NCI-H2029 (cell line): ENCODE results near the gene MORN1.
"Not testable (repeated sequence)": the region's sequence is repeated elsewhere in the genome, so short reads cannot be mapped to it uniquely, and the experiment has no call there.

Source experiments
- DNase-seq: peaks from one replicate; lab custom pipeline; 2025; lab: John Stamatoyannopoulos, UW

Gene MORN1

GRCh38 chr1:2304282-2304681 lies 87.1 kb downstream of the MORN1 start:
- DNase-seq = no peak

GRCh38 chr1:2303781-2304180 lies 87.6 kb downstream of the MORN1 start:
- no peak for DNase-seq

GRCh38 chr1:2303016-2303775 lies 88.2 kb downstream of the MORN1 start:
- DNase-seq = no peak

GRCh38 chr1:2302292-2302925 lies 88.9 kb downstream of the MORN1 start:
- DNase-seq = no peak

GRCh38 chr1:2301607-2302291 lies 89.6 kb downstream of the MORN1 start:
- no peak for DNase-seq

GRCh38 chr1:2300851-2301606 lies 90.3 kb downstream of the MORN1 start:
- no peak for DNase-seq

GRCh38 chr1:2300004-2300771 lies 91.2 kb downstream of the MORN1 start:
- DNase-seq = no peak

GRCh38 chr1:2299131-2299627 lies 92.2 kb downstream of the MORN1 start:
- DNase-seq = no peak

GRCh38 chr1:2298685-2299084 lies 92.7 kb downstream of the MORN1 start:
- no peak for DNase-seq

- no peak for DNase-seq
These were observed 93.9 kb downstream of the MORN1 start for GRCh38 chr1:2297246-2298011.

- DNase-seq = no peak
These were observed 94.7 kb downstream of the MORN1 start for GRCh38 chr1:2296614-2297013.

- DNase-seq = not testable (repeated sequence)
These were observed 95.1 kb downstream of the MORN1 start for GRCh38 chr1:2296211-2296610.

- DNase-seq = no peak
These were observed 95.8 kb downstream of the MORN1 start for GRCh38 chr1:2295526-2295925.

GRCh38 chr1:2294725-2295078 lies 96.7 kb downstream of the MORN1 start:
- no peak for DNase-seq

- DNase-seq = no peak
These were observed 97.2 kb downstream of the MORN1 start for GRCh38 chr1:2294033-2294724.

- DNase-seq = no peak
These were observed 98.5 kb downstream of the MORN1 start for GRCh38 chr1:2292725-2293450.

GRCh38 chr1:2291577-2291976 lies 99.8 kb downstream of the MORN1 start:
- DNase-seq = no peak

- DNase-seq = no peak
These were observed 100.5 kb downstream of the MORN1 start for GRCh38 chr1:2290595-2291510.
